C4-2B (cell line): ENCODE measurements around the gene SH3BGRL3.

Experiments used
- H3K27ac ChIP-seq: fragments of 450-650 bp; 2 replicates; pipeline ENCODE4 v1.5.1; 2017
- ZFX ChIP-seq: fragments of 450-650 bp; IDR thresholded peaks from 2 replicates; pipeline ENCODE4 v1.6.1; 2017
- TF ChIP-seq, protein P1 (sequence below): fragments of 450-650 bp; conservative IDR thresholded peaks from 2 replicates; pipeline ENCODE4 v1.5.1; 2017; ENCODE audit warnings: mild to moderate bottlenecking

Gene SH3BGRL3

GRCh38 chr1:26315874-26316850 lies 36.3 kb downstream of the SH3BGRL3 start:
- H3K27ac ChIP-seq: no peak overlapping the region
- TF ChIP-seq, protein P1, sequence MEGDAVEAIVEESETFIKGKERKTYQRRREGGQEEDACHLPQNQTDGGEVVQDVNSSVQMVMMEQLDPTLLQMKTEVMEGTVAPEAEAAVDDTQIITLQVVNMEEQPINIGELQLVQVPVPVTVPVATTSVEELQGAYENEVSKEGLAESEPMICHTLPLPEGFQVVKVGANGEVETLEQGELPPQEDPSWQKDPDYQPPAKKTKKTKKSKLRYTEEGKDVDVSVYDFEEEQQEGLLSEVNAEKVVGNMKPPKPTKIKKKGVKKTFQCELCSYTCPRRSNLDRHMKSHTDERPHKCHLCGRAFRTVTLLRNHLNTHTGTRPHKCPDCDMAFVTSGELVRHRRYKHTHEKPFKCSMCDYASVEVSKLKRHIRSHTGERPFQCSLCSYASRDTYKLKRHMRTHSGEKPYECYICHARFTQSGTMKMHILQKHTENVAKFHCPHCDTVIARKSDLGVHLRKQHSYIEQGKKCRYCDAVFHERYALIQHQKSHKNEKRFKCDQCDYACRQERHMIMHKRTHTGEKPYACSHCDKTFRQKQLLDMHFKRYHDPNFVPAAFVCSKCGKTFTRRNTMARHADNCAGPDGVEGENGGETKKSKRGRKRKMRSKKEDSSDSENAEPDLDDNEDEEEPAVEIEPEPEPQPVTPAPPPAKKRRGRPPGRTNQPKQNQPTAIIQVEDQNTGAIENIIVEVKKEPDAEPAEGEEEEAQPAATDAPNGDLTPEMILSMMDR: no peak
- no peak for TF ChIP-seq ZFX

DNA sequence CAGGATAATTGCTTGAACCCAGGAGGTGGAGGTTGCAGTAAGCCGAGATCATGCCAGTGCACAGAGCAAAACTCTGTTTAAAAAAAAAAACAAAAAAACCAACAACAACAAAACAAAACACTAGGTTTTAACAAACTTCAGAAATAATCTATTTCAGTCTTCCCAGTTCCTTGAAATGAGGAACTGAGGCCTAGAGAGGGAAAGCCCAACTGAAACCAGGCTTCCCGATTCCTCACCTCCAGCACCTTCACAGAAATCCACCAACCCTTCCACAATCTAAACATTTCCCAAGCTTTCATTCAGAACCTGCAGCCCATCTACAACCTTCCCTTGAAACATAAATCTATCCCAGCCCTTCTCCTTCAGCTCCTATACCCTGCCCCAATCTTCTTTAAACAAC lies 37.3 kb downstream of the SH3BGRL3 start:
- TF ChIP-seq, protein P1: no peak
- no peak for TF ChIP-seq ZFX
- H3K27ac ChIP-seq: no peak overlapping the region

DNA sequence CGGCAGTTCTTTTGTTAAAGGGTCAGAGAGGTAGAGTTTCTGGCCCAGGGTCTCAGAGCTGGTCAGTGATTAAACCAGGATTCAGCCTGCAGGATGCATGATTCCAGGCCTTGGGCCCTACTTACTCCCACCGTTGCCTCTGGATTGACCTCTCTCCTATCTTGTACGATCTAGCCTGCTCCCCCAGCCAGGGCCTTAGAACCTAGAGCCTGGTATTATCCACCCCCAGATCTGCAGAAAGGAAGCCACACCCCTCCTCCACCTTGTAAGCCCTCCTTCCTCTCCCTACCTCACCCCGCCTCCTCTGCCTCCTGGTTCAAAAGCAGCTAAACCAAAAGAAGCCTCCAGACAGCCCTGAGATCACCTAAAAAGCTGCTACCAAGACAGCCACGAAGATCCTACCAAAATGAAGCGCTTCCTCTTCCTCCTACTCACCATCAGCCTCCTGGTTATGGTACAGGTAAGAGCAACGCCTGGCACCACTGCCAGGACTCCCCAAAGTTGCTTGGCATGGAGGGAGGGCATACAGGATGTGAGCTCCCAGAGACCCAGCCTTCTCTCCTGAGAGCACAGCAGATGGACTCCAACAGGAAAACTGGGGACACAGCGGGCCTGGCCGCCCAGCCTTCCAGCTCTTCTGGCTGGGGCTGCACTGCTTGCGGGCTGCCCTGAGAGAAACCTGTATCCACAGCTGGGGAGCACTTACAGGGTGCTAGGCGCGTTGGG lies 37.9 kb downstream of the SH3BGRL3 start, which contains the start of gene CD52:
Gene CD52, plus strand, starts transcription at position 347 of the 726 bp plus-strand sequence. Its CDS starts 60 bp downstream, at position 407.
- H3K27ac ChIP-seq: no peak within 1 kb of the TSS
- TF ChIP-seq ZFX: no peak
- TF ChIP-seq, protein P1: no peak

- TF ChIP-seq, protein P1: no peak
- no peak for TF ChIP-seq ZFX
- H3K27ac ChIP-seq: no peak overlapping the region
These were observed 38.6 kb downstream of the SH3BGRL3 start for GRCh38 chr1:26318338-26319064.

DNA sequence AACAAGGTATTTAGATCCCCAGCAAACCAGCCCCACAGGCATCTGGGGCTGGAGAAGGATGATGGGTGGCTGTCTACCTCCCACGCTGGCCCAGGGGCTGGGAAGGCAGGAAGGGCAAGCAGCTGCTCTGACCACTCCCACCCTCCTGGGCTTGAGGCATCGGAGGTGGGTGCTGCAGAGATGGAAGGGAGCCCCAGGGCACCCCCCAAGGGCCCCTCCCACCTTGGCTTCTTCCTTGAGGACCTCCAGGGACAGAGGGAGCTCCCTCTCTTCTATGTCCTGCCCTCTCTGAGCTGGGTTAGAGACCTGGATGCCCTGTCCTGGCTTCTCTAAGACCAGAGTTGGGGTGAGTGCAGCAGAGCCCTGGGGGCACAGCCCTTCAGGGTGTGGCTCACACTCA lies 41.0 kb downstream of the SH3BGRL3 start:
- H3K27ac ChIP-seq: no peak overlapping the region
- no peak for TF ChIP-seq ZFX
- TF ChIP-seq, protein P1: no peak

DNA sequence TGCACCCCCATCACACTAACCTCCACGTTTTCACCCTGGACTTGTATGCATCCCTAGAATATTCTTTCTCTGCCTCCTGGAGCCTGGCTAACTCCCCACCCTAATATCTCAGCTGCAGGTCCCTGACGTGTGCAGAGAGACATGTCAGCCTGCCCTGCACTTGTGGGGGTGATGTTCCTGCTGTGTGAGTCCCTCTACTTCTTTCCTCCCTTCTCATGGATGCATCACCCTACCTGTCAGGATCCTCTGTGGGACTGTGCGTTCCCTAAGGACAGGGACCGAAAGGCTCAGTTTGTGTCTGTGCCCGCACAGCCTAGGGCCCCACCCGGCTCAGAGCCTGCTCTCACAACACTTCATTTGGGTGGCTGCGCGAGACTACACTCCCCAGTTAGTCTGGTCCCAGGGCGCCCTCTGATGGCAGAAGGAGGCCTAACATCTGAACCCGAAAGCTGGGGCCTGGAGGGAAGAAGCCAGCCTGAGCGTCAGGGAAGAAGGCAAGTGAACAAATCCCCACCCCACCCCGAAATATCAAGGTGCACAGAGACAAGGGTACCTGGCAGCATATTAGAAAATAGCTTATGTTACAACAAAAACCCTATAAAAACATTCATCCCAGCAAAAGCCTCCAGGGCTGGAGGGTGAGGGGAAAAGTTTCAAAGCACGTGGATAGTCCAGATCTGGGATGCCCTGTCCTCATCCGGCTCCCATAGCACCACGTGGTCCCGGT lies 41.6 kb downstream of the SH3BGRL3 start:
- TF ChIP-seq, protein P1: peak; percentile 78
- TF ChIP-seq ZFX: no peak
- no peak overlapping the region for H3K27ac ChIP-seq
